ENCODE measurements around the gene MYOT.
"Not testable (repeated sequence)": the region's sequence is repeated elsewhere in the genome, so short reads cannot be mapped to it uniquely, and the experiment has no call there.

Gene MYOT

DNA sequence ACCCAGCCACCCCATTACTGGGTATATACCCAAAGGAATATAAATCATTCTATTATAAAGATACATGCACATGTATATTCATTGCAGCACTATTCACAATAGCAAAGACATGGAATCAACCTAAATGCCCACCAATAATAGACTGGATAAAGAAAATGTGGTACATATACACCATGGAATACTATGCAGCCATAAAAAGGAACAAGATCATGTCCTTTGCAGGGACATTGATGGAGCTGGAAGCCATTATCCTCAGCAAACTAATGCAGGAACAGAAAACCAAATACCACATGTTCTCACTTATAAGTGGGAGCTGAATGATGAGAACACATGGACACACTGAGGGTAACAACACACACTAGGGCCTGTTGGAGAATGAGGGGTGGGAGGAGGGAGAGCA, 14.5 kb upstream of the MYOT start:
- not testable (repeated sequence) for DNase-seq (ENCODE audit: low read depth in 2 of 2)

DNA sequence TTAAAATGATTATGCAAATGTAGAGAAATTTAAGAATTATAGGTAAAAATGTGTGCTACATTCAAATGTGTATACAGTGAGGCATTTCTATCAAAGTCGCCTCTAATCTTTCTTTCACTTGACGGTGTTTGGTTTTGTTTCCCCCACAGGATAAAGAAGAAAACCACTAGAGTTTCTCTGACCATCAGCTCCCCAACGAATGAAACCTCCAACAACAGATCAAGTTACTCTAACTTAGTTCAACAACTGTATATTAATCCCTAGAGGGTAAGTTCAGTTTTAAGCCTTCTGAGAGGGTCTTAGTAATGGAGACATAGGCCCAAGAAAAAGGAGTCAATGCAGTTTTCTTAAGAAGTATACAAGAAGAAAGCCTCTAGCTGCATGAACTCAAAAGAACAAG, 11.5 kb upstream of the MYOT start:
- no peak for DNase-seq (ENCODE audit: low read depth in 2 of 2)

DNA sequence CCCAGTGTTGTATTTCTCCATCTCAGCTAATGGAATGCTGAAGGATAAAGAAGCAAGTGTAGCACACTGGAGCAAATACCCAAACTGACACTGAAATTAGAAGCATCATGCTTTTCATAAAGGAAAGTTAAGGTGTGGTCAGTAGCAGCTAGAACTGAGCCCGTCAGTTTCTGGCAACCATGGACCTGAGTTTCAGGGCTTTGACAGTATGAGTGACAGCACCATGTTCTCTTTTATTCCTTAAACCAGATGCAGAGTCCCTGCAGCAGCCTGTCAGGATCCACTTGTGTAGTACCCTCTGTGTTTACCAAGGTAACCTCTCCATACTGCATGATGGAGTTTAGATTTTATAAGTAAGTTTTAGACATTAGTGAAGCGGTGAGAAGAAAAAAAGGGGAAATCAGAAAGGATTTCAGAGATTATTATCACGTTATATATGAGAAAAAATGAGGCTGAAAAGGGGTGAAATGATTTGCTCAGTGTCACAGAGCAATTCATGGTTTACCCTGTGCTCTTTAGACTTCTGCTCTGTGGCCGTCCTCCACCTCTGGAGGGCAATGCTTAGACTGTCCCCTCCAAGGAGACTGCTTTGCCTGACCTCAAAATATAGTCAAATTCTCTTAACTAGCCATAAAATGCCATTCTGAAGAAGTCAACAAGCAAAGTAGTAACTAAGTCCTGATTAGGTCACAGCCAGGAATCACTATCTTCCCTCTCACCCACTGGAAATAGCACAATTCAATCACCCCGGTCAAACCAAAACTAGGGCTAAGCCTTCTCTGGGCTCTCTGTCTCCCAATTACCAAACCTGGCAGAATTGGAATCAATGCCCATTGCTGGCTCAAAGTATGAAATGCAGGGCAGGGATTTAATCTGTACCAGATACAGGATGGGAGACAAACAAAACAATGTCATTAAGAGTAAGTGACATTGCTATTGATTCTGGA, 10.5 kb upstream of the MYOT start:
- DNase-seq (ENCODE audit: low read depth in 2 of 2) = no peak

DNA sequence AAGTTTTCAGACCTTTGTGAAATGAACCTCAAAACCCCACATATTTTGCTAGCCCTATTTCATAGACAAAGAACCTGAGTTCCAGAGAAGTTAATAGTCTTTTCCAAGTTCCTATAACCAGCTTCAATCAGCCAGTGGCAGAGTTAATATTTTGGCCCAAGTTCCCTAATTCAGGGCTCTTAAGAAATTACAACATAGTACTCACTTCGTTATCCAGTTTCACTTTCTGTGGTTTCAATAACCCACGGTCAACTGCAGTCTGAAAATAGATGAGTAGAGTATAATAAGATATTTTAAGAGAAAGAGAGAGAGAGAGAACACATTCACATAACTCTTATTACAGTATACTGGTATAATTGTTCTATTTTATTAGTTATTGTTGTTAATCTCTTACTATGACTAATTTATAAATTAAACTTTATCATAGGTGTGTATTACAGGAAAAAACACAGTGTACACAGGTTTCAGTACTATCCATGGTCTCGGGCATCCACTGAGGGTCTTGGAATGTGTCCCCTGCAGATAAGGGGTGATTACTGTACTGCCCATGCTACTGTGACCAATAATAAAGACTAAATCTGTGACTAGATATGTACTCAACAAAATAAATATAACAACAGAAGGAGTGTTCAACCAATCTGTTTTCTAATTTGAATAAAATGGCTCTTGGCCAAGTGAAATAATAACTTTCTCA, 9.3 kb upstream of the MYOT start:
- DNase-seq (ENCODE audit: low read depth in 2 of 2) = no peak

DNA sequence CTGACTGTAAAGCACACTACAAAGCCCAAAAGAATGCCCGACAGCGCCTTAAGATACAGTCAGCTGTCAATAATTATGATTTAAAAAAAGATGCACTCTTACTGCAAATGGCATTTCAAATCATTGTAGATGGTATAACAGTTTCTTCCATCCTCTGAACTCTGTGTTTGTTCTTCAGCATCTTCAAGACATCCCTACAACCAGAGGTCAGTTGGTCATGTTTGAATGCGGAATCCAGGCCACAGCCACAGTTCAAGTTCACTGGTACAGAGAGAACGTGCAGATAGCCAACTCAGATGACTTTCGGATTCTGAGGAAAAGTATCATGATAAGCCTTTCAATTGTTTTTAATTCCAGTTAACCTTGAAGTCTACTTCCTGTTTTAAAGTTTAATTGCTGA, 8.7 kb upstream of the MYOT start:
- DNase-seq (ENCODE audit: low read depth in 2 of 2) = no peak

DNA sequence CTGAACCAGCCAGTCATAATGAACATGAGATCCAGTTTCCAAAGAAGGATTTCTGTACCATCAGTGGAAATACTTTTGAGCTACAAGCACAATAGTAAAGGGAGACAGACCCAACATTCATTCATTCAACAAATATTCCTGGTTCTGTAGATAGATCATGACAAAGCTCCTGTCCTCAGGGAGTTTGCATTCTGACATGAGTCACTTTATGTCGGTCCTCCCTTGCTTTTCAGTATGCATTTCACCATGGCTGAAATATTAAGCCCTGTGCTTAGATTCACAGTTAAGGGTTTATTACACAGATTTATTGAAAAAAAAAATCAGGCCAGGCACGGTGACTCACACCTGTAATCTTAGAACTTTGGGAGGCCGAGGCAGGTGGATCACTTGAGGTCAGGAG, 5.4 kb upstream of the MYOT start:
- no peak for DNase-seq (ENCODE audit: low read depth in 2 of 2)

DNA sequence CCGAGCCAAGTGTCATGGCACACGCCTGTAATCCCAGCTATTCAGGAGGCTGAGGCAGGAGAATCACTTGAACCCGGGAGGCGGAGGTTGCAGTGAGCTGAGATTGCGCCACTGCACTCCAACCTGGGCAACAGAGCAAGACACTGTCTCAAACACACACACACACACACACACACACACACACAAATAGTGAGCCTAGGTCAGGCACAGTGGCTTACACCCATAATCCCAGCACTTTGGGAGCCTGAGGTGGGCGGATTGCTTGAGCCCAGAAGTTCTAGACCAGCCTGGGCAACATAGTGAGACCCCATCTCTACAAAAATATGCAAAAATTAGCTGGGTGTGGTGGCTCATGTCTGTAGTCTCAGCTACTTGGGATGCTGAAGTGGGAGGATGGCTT, 4.0 kb upstream of the MYOT start:
- DNase-seq (ENCODE audit: low read depth in 2 of 2) = not testable (repeated sequence)

DNA sequence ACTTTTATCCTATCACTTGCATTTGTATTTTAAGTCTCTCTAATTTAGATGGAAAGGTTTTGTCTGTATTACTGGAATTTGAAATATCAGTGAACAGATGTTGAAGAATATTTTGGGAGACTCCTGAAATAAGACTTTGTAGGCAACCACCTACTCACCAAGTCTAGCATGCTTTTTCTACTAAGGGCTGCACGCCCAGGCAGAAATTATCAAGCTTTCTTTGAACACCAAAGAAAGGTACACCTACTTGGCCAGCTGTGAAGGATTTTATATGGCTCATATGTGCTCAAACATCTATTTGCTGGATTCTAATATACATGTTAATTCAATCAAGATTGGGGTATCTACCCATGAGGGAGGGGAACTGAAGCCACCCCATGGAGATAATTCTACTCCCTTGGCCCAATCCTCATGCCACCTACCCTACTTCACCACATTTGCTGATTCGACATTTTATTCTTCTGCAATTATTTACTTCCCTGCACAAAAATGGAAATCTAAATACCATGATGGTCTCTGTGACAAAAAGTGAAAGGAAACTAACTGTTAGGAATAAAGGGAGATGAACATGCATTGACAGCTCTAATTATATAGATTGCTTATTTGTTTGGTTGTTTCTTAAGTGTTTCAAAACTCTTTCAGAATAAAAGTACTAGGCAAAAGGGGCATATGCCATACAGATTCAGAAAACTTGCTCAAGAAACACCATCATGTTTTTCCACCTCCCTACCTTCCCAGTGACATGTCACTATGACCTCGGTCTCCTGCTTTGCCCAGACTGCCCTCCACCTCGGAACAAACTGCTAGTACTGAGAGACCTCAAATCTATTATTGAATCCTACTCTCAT, 895 bp upstream of the MYOT start:
- DNase-seq (ENCODE audit: low read depth in 2 of 2) = no peak

DNA sequence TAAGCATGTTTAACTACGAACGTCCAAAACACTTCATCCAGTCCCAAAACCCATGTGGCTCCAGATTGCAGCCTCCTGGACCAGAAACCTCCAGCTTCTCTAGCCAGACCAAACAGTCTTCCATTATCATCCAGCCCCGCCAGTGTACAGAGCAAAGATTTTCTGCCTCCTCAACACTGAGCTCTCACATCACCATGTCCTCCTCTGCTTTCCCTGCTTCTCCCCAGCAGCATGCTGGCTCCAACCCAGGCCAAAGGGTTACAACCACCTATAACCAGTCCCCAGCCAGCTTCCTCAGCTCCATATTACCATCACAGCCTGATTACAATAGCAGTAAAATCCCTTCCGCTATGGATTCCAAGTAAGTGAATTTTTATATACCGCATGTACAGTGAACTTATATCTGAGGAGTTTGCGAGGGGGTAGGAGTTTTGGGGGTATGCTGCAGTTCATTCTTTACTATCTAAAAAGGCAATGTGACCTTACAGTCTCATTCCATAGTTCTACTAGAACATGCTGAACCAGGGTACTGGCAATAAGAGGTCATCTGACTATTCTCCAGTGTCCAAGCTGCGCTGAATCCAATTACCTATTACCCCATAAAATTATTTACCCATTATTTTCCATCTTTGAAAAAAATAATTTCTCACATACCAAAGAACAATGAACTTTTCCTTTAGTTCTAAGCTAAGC, 3.1 kb downstream of the MYOT start:
- no peak for DNase-seq (ENCODE audit: low read depth in 2 of 2)

DNA sequence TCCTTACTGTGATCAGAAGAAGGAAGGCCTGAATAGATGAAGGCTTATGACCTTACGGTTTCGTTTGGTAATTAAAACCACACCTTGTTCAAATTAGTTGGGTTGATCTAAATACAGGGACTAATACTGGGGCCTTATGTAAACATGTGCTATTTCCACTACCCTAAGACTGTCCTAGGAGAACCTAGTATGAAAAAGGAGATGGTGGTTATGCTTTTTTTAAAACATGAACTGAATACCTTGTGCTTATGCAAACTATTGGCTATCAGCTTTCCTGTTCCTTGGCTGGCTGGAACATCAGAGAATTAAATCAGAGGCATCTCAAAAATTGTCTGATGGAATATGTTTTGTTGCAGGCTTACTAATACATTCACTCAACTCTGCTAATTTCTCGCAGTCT, 3.9 kb downstream of the MYOT start:
- no peak for DNase-seq (ENCODE audit: low read depth in 2 of 2)

DNA sequence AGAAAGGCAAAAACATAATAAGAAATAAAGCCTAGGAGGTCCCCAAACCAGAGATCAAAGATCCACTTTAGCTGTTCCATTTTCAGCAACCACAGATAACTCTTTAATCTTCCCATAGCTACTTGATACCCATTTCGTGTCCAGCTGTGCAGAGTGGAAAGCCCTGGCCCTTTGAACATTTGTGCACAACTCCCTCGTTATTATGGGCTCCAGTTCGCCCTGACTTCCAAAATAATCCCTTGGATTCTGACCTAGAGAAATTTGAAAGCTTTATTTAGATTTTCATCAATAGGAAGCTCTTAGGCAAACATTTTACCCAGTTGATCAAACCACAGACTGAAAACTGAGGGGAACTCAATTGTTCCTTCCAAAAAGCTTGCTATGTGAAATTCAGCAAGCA, 4.8 kb downstream of the MYOT start:
- no peak for DNase-seq (ENCODE audit: low read depth in 2 of 2)

DNA sequence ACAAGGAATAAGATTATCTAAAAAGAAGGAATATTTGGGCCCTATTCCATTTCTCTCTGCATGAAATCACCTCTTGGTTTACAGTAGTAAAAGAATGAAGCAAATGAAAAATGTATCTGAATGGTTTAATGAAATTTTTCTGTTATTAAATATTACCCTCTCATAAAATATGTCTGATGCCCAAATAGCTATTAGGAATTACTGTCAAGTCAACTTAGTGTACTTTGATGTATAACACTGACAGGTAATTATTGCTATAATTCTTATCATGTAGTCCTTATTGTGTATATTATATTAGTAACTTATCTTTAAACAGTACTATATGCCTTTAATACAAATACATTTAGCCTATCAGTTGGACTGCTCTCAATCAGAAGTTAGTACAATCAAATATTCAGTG, 8.4 kb downstream of the MYOT start:
- no peak for DNase-seq (ENCODE audit: low read depth in 2 of 2)

DNA sequence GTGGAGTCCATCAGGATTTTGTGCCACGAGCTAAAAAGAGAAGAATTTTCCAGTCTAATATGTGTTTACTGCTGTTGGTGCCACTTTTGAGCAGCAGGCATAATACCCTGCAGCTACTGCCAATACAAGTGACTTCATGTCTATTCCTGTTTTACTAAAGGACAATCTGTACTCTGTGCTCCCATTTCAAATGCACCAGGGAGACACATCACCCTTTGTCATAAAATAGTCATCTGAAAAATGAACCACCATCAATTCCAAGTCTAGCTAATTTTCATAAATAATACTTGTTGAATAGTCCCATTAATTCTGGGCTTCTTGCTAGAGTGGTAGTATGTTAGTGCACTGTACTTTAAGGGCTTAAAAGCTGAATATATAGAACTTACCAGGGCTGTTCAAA, 12.7 kb downstream of the MYOT start:
- no peak for DNase-seq (ENCODE audit: low read depth in 2 of 2)

DNA sequence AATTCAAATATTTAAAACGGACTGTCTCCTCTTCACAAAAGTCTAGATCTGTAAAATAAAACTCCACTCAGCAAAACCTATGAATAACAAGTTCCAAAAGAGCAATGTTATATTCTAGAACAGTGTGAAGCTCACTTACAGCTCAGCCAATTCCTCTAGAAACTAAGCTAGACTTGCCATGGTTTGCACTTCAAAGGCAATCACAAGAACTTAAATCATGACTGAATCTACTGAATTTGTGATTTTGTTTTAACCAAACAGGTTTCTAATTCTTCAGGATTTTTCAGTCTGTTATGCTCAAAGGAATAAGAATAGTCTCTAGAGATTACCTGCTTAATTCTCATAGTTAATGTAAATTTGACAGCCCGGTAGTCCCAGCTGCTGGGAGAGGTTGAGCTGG, 20.2 kb downstream of the MYOT start:
- DNase-seq (ENCODE audit: low read depth in 2 of 2) = no peak

DNA sequence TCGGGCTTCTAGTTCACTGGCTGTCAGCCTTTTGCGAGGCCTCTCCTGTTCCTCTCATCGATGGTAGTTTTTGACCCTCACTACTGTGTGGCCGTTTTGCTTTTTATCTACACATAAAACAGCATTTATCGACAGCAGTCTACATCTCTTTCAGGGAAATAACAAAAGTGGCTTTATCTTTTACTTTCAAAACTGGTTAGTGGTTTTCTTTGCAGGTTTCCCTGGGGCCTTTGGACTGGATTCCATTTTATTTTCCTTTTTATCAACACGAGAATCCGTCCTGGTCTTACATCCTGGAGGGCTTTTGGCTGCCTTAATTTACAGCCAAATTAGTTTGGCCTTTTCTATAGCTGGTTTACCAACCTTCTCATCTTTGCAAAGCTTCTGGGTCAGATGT, 20.8 kb downstream of the MYOT start:
- no peak for DNase-seq (ENCODE audit: low read depth in 2 of 2)

DNA sequence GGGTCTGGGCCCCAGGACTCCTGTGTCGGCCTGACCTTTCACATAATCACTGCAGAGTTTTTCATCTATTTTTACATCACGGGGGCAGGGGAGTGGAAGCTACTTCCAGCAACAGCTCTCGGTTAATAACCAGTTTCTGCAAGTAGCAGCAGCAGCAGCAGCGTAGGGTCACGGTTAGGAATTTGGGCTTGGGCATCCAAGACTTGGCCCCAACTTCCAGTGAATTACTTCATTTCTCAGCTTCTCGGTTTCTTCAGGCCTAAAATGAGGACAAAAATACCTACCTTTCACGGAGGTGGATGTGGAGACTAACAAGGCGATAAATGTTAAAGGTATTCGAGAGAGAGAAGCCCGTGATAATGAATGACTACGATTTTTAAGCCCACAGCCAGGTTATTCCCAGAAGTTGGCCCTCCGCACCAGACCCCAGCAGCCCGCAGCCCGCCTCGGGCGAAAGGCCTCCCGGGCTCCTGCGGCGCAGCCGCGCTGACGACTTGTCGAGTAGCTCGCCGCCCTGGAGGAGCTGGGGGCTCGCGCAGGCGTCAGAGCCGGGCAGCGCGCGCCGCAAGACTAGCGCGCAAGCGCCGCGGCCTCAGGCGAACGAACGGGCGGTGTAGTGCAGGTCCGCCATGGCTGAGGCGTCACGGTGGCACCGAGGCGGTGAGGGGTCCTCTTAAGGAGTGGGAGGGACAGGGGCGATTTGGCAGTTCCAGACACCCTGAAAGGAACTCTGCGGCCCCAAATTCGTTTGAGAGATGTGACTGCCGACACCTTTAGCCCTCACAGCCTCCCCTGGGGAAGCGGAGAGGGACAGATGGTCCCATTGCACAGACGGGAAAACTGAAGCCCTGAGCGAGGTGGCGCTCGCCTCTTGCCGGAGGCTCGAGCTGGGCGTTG, 21.5 kb downstream of the MYOT start, which contains the start of gene PKD2L2:
Gene PKD2L2, plus strand, starts transcription at position 595 of the 897 bp plus-strand sequence. Its CDS starts 35 bp downstream, at position 630.
- DNase-seq (ENCODE audit: low read depth in 2 of 2) = peak; percentile 68 to 72

DNA sequence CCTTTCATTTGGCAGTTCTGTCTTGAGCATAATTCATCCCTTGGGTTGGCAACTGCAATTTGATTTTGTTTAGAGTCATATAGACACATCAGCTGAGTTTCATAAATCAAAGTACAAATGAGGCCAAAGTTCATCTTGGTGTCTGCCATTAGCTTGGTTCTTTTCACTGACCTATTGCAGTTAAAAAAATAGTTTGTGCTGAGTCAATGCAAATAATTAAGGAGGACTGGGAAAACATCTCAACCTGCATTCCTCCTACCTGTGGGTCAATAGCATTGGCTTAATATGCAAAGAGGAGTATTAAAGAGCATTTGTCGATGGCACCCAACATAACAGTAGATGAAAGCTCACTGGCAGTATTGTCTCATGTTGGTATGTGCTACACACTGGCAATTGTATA, 23.2 kb downstream of the MYOT start:
- no peak for DNase-seq (ENCODE audit: low read depth in 2 of 2)

DNA sequence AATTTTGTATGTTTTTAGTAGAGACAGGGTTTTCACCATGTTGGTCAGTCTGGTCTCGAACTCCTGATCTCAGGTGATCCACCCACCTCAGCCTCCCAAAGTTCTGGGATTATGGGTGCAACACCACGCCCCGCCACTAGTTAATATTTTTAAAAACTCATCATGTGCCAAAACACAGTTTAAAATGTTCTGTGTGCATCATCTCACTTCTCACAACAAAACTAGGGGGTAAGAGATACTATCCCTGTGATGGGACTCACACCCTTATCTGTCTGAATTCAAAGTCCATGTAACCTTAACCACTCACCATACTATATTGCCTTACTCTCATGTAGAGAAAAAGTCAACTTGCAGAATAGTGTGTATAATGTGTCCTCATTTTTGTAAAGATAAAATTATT, 24.2 kb downstream of the MYOT start:
- DNase-seq (ENCODE audit: low read depth in 2 of 2) = no peak

DNA sequence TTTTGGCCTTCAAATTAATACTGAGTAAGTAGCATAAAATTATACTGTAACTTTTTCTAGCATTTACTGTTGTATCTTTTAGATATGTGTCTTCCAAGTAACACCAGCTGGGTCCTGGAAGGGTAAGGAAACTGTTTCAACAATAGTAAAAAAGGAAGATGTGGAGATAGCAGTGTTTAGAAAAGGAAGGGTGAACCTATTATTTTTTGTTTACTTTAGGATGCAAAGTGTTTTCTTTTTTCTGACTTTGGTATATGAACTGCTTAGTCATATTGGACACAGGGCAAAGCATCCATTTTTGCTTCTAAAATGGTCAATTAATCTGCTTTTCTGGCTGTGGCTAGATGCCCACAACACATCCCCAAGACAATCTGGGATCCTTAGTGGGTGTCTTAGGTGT, 26.9 kb downstream of the MYOT start:
- DNase-seq (ENCODE audit: low read depth in 2 of 2) = no peak

DNA sequence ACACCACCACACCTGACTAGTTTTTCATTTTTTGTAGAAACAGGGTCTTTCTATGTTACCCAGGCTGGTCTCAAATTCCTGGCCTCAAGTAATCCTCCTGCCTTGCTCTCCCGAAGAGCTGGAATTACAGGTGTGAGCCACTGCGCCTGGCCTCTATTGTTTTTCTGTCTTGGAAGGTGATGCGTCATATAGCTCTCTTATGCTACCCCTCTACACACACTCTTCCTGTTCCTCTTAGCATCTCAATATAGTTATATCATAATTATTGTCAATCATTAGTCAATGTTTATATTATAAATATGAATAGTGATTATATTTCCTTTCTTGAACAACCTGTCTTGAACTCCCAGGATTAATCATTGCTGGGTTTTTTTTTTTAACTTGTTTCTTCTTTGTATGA, 28.9 kb downstream of the MYOT start:
- DNase-seq (ENCODE audit: low read depth in 2 of 2) = no peak

DNA sequence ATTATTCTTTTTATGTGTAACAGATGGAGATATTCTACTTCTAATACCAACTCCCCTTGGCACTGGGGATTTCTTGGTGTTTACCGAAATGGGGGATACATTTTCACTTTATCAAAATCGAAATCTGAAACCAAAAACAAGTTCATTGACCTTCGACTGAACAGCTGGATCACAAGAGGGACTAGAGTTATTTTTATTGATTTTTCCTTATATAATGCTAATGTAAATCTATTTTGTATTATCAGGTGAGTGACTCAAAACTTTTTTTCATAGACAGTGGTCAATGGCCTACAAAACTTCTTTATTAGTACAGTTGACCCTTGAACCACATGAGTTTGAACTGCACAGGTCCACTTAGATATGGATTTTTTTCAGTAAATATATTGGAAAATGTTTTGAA, 31.8 kb downstream of the MYOT start:
- no peak for DNase-seq (ENCODE audit: low read depth in 2 of 2)

Measured in fibroblast of skin of left quadriceps (primary cell).